ENCODE data around the gene SMYD3.

SMYD3 gene

GRCh38 chr1:246355411-246356230 is 151.5 kb downstream of the SMYD3 start:
- DNase-seq (no peak), ATAC-seq (ENCODE audit: insufficient read depth, low read depth) (no peak)
- no peaks in the 10 kb centered on the region for H3K4me1 ChIP-seq (ENCODE audit: insufficient read depth, low read length)
- no peaks in the 10 kb centered on the region for H3K27me3 ChIP-seq (ENCODE audit: insufficient read depth, low read length, poor library complexity)
- no peaks in the 10 kb centered on the region for H3K36me3 ChIP-seq (ENCODE audit: insufficient read depth, low read length)
- H3K27ac ChIP-seq (ENCODE audit: low read length), result no peak overlapping the region
- no peak overlapping the region for H3K4me2 ChIP-seq (ENCODE audit: insufficient read depth, low read length)
- H3K9ac ChIP-seq (ENCODE audit: low read depth, low read length), result no peak overlapping the region
- TF ChIP-seq, protein P1, sequence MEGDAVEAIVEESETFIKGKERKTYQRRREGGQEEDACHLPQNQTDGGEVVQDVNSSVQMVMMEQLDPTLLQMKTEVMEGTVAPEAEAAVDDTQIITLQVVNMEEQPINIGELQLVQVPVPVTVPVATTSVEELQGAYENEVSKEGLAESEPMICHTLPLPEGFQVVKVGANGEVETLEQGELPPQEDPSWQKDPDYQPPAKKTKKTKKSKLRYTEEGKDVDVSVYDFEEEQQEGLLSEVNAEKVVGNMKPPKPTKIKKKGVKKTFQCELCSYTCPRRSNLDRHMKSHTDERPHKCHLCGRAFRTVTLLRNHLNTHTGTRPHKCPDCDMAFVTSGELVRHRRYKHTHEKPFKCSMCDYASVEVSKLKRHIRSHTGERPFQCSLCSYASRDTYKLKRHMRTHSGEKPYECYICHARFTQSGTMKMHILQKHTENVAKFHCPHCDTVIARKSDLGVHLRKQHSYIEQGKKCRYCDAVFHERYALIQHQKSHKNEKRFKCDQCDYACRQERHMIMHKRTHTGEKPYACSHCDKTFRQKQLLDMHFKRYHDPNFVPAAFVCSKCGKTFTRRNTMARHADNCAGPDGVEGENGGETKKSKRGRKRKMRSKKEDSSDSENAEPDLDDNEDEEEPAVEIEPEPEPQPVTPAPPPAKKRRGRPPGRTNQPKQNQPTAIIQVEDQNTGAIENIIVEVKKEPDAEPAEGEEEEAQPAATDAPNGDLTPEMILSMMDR (IDR thresholded peaks at IDR 0.05; ENCODE audit: borderline replicate concordance, extremely low read depth, low read length, poor library complexity, severe bottlenecking), result peak; percentile 26
- no peak for TF ChIP-seq EZH2 (IDR thresholded peaks at IDR 0.05; ENCODE audit: borderline replicate concordance, low read depth, low read length, severe bottlenecking)
- H2AFZ ChIP-seq (ENCODE audit: low read depth, low read length), result no peak overlapping the region
- peaks cover 4% of the 10 kb centered on the region for H3K79me2 ChIP-seq (ENCODE audit: insufficient read depth, low read length)
- no peak overlapping the region for H3K4me3 ChIP-seq (ENCODE audit: low read depth in 1 of 2, low read length in 2 of 2)
- H3K9me3 ChIP-seq (ENCODE audit: insufficient read depth, low read length, severe bottlenecking), result no peaks in the 10 kb centered on the region
- peaks cover 3% of the 10 kb centered on the region; the same call in 1 of the 2 replicates for H4K20me1 ChIP-seq (ENCODE audit: insufficient read depth, low read length)

DNA sequence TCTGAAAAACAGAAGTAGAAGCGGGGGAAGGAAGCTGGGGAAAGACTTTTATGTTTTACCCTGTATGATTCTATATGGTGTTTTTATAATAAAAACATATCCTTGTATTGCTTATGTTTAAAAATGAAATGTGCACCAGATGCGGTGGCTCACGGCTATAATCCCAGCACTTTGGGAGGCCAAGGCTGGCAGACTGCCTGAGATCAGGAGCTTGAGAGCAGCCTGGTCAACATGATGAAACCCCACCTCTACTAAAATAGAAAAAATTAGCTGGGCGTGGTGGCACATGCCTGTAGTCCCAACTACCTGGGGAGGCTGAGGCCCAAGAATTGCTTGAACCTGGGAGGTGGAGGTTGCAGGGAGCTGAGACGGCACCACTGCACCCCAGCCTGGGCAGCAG is 155.4 kb downstream of the SMYD3 start:
- H3K36me3 ChIP-seq (ENCODE audit: insufficient read depth, low read length), result no peaks in the 10 kb centered on the region
- H3K9ac ChIP-seq (ENCODE audit: low read depth, low read length), result no peak overlapping the region
- no peak for ATAC-seq (ENCODE audit: insufficient read depth, low read depth)
- TF ChIP-seq, protein P1 (IDR thresholded peaks at IDR 0.05; ENCODE audit: borderline replicate concordance, extremely low read depth, low read length, poor library complexity, severe bottlenecking), result no peak
- TF ChIP-seq EZH2 (IDR thresholded peaks at IDR 0.05; ENCODE audit: borderline replicate concordance, low read depth, low read length, severe bottlenecking), result no peak
- H3K27me3 ChIP-seq (ENCODE audit: insufficient read depth, low read length, poor library complexity), result no peaks in the 10 kb centered on the region
- H3K4me1 ChIP-seq (ENCODE audit: insufficient read depth, low read length), result no peaks in the 10 kb centered on the region
- H3K79me2 ChIP-seq (ENCODE audit: insufficient read depth, low read length), result peaks cover under 1% of the 10 kb centered on the region
- no peaks in the 10 kb centered on the region for H3K9me3 ChIP-seq (ENCODE audit: insufficient read depth, low read length, severe bottlenecking)
- no peak overlapping the region for H2AFZ ChIP-seq (ENCODE audit: low read depth, low read length)
- peaks cover 3% of the 10 kb centered on the region; the same call in 1 of the 2 replicates for H4K20me1 ChIP-seq (ENCODE audit: insufficient read depth, low read length)
- no peak for DNase-seq
- no peak overlapping the region for H3K4me2 ChIP-seq (ENCODE audit: insufficient read depth, low read length)
- H3K4me3 ChIP-seq (ENCODE audit: low read depth in 1 of 2, low read length in 2 of 2), result no peak overlapping the region
- H3K27ac ChIP-seq (ENCODE audit: low read length), result no peak overlapping the region

DNA sequence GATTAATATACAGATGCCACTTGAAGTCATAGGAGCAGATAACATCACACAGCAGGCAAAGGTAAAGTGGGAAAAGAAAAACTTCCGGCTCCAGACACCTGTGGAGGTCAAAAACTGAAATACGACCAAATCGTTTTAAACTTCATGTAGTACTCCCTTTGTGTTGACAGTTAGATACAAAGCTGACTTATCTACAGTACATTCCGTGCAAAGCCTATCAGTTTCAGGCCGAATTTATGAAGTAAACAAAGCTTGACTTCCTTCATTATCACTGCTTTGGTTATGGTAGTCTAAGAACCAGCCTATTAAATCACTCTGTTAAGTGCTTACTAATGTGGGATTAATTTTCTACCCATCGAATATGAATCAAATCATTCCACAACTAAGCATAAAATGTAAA is 156.3 kb downstream of the SMYD3 start:
- Histone ChIP-seq H3K27me3 (ENCODE audit: insufficient read depth, low read length, poor library complexity) (no peaks in the 10 kb centered on the region), H2AFZ (ENCODE audit: low read depth, low read length) (no peak overlapping the region), H3K4me2 (ENCODE audit: insufficient read depth, low read length) (no peak overlapping the region), H3K4me3 (ENCODE audit: low read depth in 1 of 2, low read length in 2 of 2) (no peak overlapping the region), H3K79me2 (ENCODE audit: insufficient read depth, low read length) (no peaks in the 10 kb centered on the region), H3K36me3 (ENCODE audit: insufficient read depth, low read length) (no peaks in the 10 kb centered on the region), H3K9me3 (ENCODE audit: insufficient read depth, low read length, severe bottlenecking) (no peaks in the 10 kb centered on the region), H3K9ac (ENCODE audit: low read depth, low read length) (no peak overlapping the region), H3K27ac (ENCODE audit: low read length) (no peak overlapping the region), H4K20me1 (ENCODE audit: insufficient read depth, low read length) (peaks cover 3% of the 10 kb centered on the region; the same call in 1 of the 2 replicates), H3K4me1 (ENCODE audit: insufficient read depth, low read length) (no peaks in the 10 kb centered on the region)
- ATAC-seq (ENCODE audit: insufficient read depth, low read depth) (no peak), DNase-seq (no peak)
- TF ChIP-seq, protein P1 (IDR thresholded peaks at IDR 0.05; ENCODE audit: borderline replicate concordance, extremely low read depth, low read length, poor library complexity, severe bottlenecking), result no peak
- TF ChIP-seq EZH2 (IDR thresholded peaks at IDR 0.05; ENCODE audit: borderline replicate concordance, low read depth, low read length, severe bottlenecking), result no peak

Data from DND-41 (cell line).